ENCODE results near the gene ATP10A.

- no peak for TF ChIP-seq EZH2 (IDR thresholded peaks at IDR 0.05; ENCODE audit: borderline replicate concordance, low read length)
- no peak for TF ChIP-seq CTCF (IDR thresholded peaks at IDR 0.05; ENCODE audit: low read length)
Observed at GRCh38 chr15:25800761-25801515, 62.2 kb downstream of the ATP10A start.
